NCI-H510A treated with DMSO at 0.1 percent for 48 hours (cell line): ENCODE results near the gene CLASP1.
A peak's percentile ranks its signal among the peaks of the same experiment; 100 is the strongest.
"Not testable (repeated sequence)": the region's sequence is repeated elsewhere in the genome, so short reads cannot be mapped to it uniquely, and the experiment has no call there.

Source experiments
- DNase-seq: peaks from one replicate; lab custom pipeline; 2025; lab: John Stamatoyannopoulos, UW

Gene CLASP1

DNA sequence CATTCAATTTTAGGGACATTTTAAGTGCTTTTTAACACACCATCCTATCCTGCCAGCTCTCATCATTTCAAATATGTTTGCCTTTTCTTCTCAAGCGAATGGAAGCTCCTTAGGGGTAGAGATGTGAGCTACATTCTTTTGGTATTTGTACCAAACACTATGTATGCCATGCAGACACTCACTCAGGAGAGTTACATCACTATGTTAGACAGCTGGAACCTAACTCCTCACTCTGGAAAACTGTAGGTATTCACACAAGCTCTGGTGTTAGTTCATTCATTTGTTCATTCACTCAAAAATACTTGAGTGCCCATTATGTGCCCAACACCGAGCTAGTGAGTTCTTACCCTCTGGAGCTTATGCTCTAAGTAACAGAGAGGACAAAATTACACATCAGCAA is 144.9 kb downstream of the CLASP1 start:
- DNase-seq: no peak

DNA sequence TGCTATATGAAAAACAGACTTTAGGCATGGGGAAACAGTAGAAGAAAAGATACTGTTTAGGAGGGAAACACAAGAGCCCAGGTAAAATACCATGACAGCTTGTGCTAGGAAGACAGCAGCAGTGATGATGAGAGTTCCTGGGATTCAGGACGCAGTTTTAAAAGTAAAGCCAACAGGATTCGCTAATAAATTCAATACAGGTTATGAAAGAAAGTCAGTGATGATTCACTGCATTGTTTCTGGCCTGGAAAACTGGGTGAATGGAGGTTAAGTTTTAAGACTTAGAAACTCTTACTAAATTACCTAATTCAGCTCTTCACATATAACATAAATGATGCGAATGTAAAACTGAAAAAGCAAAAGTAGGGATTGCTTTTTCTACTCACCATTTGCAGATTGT is 146.5 kb downstream of the CLASP1 start:
- DNase-seq: no peak

DNA sequence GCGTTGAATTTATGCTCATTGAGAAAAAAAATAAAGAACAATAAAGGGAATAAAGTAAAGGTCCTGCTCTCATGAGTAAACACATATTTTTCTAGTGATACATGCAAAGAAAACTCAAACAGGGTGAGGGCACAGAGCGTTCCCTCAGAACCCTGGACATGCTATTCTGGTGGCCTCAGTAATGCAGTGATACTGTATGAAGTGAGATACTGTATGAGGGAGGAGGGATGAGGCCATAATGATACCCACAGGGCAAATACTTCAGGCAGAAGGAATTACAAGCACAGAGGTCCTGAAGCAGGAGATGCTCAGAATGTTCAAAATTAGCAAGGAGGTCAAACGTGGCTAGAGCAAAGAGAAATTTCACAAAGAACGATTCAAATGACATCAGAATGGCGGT is 147.0 kb downstream of the CLASP1 start:
- DNase-seq: no peak

DNA sequence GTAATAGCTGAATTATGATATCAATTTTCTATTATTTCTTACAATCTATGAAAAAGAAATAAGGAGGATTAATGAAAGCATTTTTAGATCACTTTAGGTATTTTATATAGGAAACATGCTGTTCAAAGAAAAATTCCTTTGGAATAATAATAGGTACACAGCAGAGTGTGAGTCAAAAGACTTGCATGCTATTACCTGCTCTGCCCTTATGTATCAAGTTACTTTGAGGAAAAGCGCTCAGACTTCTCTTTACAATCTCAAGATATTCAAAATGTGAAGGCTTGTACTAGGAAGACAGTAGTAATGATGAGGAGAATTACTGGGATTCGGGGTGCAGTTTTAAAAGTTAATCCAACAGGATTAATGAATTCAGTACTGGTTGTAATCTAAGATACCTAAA is 147.7 kb downstream of the CLASP1 start:
- no peak for DNase-seq

DNA sequence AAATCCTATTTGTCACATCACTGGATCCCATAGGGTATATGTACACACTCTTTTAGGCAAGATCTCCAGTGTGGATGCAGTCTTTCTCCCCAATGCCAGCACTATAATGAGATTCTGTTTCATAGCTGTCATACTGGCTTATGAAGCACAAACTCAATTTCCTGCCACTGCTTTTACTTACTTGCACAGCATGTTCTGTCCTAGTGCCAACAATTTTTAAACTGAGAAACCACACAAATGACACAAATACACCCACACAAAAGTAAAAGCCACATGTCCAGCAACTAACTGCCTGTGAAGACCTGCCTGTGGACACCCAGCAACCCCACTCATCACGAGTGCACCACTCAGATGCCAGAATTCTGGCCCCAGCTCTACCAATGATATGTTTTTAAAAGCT is 148.2 kb downstream of the CLASP1 start:
- DNase-seq: no peak

DNA sequence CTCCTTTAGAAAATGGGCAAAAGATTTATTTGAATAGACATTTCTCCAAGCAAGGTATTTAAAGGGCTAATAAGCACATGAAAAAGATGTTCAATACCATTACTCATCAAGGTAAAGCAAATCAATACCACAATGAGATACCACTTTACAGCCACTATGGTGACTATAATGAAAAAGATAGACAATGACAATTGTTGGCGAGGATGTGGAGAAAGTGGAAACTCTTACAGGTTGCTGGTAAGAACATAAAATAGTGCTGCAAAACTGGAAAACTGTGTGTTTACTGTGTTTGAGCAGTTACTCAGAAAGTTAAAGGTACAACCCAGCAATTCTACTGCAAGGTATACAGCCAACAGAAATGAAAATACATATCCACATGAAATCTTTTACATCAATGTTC is 150.5 kb downstream of the CLASP1 start:
- DNase-seq: no peak

DNA sequence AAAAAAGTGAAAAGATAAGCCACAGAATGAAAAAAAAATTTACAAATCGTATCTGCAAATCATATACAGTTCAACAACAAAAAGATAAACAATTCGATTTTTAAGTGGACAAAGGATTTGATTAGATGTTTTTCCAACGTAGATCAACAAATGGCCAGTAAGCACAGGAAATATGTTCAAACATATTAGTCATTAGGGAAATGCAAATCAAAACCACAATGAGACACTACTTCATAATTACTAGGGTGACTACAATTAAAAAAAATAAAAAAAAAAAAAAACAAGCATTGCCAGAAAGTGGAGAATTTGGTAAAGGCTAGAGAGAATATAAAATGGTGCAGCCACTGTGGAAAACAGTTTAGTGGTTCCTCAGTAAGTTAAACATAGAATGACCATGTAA is 156.9 kb downstream of the CLASP1 start:
- DNase-seq: no peak

DNA sequence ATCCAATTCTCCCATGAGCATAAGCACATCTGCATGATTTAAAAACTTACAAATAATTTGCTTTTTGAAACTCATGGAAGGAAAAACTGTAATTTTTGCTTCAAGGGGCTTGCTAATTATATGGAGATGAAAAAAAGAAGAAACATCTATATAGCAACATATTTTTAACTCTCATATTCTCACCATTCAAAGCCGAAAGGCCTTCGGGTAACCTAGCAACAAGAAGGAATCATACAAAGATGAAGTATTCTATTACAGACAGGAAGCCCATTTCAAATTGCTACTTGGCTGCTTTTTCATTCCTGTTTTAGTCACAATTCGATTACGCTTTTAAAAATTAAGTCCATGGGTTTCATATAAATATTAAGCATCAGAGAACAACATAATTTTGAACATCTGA is 157.7 kb downstream of the CLASP1 start:
- DNase-seq: peak; percentile 46

DNA sequence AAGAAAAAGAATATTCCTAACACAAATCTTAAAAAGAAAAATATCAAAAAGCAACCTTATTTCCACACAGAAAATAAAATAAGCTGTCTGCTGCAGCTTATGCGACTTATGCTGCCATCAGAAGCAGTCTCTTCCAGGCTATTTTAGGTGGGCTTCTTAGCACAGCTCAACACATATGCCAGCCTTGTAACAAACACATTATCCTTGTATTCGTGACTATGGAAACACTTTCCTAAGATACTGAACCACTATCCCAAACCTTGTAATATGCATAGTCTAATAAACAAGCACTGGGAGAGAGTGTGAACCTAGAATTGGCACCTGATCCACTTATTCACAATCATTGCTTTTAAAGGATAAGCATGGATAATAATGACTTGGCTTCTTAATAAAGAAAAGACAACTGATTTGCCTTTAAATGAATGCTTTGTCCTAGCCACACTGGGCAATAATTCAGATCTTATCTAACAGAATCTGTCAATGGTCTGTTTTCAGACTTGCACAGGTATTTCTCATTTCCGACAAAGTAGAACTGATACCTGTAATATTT is 158.6 kb downstream of the CLASP1 start:
- DNase-seq: no peak

DNA sequence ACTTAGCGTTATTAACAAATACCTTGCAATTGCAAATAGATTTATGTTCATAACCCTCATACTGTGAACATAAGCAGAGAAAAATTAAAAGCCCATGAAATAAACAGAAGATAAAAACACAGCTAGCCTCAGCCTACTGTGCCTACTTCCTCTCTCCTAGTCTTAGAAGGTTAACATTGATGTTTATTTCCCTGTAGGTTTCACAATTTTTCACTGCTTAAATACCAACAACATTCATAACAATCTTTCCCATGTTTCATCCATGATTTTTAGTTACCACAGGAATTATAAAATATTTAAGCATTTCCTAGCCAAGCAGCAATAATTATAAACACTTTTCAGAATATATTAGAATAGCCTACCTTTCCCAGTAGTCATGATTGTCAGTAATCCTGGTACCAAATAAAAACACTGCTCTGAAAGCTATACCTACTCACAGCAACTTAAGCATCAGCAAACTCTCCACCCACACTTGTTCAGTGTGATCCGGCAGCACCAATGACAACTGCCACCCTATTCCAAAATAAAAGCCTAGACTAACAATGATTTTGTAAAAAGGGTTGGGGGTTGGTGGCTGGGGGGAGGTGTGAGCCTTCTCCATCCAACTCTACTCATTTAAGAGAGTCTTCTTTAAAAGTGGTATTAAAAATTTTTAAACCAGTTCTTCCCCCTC is 159.2 kb downstream of the CLASP1 start:
- peak; percentile 70 for DNase-seq

DNA sequence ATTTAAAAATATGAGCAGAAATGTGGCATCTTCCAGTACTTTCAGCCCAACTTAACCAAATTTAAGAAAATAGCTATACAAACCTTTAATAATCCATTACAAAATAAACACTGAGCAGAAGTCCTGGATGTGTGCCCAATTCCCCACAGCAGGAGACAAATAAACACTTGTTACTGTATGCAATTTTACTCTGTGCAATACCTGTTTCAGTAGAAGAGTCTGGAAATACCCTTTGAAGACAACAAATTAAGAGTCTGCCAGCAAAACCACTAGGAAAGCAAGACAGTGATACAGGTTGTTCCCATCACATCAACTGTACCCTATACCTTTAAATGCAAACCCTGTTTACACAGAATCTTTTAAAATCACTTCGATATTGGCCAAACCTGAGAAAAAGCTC is 160.0 kb downstream of the CLASP1 start:
- peak; percentile 97 for DNase-seq

DNA sequence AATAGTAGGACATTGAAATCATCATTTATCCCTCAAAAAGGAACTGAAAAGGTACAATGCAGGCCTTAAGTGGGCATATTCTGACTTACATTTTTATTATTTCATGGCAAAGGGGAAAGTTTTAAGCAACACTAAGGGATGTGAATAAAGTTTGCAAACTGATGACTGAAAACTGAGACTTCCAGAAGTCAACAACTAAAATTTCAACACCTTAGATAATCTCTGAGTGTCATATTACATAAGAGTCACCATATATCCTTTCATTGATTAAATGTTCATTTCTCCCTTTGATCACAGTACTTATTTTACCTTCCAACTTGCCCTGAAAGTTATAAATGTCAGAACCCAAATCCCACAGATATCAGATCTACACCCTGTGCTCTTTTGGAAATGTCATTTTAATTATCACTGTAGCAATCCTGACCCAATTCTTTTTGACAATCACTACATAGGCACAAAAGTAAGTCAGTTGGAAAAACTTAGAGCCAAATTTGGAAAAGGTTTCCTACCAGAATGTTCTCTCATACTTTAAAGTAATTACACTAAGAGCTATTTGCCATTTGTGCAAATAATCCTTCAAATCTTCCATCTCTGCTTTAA is 163.0 kb downstream of the CLASP1 start:
- DNase-seq: no peak

DNA sequence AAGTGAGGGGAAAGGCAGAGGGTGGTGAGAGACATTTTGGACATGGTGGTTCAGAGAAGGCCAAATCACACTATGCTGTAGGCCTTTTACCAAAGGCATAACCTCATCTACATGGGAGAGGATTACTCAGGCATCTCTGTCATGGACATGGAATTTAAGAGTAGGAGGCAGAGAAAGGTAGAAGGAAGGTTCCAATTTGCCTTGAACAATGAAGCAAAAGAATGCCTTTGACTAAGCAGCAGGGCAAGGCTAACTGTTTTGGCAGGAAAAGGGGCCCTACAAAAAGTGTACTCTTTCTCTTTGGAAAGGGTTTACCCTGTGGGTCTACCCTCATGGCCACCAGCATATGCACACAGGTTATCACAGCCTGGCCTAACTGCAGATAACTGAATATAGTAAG is 164.2 kb downstream of the CLASP1 start:
- no peak for DNase-seq

DNA sequence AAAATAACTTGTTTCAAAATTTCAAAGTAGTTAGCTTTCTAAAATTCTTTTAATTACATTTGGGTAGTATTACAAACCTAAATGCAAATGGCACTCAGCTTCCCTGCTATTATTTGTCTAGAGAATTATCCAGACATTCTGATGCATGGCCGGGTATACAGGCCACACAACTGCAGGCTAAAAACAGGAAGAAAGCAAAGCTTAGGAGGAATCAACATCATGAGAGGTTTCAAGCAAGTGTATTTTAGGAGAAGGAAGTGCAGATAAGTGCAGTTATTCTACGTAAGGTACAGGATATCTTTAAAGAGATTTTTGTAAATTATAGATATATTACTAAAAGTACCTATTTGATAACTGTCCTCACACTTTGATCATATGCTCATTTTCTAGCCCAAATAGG is 165.4 kb downstream of the CLASP1 start:
- no peak for DNase-seq

DNA sequence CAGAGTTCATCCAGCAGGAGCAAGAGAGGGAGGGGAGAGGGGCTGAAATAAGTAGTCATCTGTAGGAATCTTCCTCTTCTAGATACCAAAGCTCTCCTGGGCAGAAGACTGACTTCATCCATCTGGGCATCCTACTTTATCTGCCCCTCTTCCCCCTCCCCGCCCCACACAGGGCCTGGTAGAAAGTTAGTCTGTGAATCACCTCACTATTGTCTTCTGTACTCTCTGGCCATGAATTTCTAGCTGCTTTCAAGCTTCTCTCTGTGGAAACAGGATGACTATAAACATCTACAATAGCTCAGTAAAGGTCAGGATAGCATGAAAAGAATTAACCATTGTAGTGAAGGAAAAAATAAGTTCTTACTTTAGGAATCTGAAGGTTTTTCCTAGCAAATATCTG is 166.2 kb downstream of the CLASP1 start:
- DNase-seq: no peak

DNA sequence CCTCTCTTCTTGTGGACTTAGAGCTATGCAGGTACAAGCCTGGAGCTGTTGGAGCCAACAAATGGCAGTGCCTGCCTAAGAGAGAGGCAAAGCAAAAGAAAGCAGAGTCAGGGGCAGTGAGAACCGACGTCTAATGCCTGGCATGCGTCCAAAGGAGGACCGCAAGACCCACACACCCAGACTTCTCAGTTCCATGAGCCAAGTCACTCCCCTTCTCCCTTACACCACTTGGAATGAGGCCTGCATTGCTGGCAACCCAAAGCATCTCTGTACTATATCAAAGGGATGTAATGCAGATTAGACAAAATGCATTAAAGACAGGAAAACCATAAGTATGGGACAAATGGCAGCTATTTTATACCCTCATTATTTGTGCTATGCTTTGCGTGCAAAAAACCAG is 168.4 kb downstream of the CLASP1 start:
- no peak for DNase-seq

DNA sequence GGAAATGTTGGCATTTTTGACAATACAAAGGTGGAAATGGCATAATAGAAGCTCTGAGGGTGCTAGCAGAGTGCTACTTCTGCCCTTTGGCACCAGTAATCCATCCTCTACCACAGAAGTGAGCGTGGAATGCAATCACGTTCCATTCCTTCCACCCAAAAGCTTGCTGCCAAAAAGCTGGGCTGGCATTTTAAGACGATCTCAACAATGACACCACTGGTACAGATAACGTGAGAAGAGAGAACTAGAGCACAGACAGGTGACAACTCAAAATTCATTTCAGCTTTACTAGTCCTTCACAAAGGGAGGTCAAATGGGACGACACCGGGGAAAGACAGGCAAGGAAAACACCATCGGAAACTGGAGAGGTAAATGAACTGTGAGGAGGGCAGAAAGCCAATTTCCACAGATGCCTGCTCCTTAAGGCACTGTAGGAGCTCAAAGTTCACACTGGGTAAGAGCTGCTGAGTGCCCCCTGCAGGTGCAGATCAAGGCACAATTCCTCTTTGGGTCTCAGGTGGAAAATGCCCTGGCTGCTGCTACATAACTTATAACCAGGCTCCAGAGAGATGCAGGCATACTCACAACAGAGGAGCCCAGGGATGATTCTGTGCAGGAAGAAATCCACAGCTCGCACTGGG is 169.3 kb downstream of the CLASP1 start:
- DNase-seq: no peak

DNA sequence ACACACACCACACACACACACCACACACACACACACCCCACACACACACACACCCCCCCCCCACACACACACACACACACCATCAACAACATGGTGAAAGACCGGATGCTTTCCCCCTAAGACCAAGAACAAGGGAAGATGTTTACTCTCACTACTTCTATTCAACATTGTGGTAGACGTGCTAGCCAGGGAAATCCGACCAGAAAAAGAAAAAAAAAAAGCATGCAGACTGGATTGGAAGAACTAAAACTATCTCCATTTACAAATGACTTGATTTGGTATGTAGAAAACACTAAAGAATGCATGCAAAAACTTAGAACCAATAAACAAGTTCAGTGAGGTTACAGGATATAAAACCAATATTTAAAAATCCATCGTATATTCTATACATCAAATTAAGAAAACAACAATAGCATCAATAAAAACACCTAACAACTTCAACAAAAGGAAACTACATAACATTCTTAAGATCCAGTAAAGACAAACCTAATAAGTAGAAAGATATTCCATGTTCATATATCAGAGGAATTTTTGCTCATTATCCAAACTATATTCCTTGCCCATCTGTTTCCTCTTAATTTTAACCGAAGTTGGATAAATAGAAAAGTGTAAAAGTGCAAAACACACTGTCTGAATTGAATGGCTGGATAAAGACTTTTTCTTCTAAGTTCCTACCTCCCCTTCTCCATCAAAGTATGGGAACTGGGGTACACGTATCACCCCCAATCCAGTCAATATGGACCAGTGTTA is 170.1 kb downstream of the CLASP1 start:
- no peak for DNase-seq

DNA sequence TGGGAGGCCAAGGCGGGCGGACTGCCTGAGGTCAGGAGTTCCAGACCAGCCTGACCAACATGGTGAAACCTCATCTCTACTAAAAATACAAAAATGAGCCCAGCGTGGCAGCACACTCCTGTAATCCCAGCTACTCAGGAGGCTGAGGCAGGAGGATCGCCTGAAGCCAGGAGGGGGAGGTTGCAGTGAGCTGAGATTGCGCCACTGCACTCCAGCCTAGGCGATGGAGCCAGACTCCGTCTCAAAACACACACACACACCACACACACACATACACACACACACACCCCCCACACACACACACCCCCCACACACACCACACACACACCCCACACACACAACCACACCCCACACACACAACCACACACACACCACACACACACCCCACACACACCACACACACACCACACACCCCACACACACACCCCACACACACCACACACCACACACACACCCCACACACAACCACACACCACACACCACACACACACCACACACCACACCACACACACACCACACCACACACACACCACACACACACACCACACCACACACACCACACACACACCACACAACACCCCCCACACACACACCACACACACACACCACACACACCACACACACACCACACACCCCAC is 170.8 kb downstream of the CLASP1 start:
- DNase-seq: not testable (repeated sequence)

DNA sequence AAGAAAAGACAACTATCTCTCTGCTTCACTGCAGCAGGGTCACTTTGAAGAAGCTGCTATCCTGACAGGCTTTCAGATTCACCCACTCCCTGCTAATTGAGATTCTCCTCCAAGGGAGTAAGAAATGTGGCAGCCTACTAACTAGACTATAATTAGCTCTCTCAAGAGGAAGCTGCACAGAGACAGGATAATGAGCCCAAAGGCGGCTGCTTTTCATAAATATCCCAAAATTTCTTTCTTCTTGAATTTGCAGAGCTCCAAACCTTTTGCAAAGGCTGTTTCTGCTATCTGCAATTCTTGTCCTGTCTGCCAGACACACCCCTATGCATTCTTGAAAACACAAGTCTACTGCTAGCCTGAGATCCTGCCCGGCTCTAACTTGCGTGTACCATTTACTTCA is 172.6 kb downstream of the CLASP1 start:
- no peak for DNase-seq

DNA sequence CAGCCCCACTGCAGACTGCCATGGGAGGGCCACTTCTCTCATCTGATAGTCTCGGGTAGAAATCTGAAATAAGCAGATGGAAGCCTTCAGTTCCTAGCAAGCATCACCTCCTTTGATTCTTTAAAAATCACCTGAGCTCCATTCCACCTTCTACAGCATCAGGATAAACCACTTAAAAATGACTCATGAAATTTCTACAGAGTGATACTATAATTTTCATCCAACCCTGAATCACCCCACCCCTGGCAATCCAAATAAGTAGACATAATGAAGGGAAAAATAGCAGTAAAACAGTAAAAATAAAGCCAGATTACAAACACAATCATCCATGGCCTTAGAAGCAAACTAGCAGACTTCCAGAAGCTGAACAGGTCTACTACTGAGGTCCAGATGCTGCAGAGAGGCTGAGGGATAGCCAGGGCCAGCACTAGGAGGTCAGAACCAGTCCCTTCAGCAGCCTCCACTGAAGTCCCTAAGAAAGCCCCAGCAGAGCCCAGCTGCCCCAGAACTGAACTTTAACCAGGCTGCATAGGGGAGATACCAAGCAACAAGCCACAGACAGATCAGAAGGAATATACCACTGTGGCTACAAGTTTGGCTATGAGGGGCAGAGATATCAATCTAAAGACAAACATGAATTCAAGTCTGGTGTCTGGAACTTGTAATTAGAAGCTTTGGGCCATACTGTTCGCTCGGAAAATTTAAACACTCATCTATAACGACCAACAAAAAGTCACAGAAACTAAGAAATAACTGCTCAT is 173.3 kb downstream of the CLASP1 start:
- DNase-seq: no peak
